GM21526 (cell line): ENCODE results near the gene KIAA0513.
A peak's percentile ranks its signal among the peaks of the same experiment; 100 is the strongest.
"Not testable (repeated sequence)": the region's sequence is repeated elsewhere in the genome, so short reads cannot be mapped to it uniquely, and the experiment has no call there.

Source experiments
- ATAC-seq: cut with Tn5 transposase; IDR thresholded peaks from one replicate; pipeline ENCODE4 v1.9.1; 2021; ENCODE audit warnings: moderate library complexity; ENCODE audit not compliant: unreplicated experiment, low FRiP score

The KIAA0513 gene

DNA sequence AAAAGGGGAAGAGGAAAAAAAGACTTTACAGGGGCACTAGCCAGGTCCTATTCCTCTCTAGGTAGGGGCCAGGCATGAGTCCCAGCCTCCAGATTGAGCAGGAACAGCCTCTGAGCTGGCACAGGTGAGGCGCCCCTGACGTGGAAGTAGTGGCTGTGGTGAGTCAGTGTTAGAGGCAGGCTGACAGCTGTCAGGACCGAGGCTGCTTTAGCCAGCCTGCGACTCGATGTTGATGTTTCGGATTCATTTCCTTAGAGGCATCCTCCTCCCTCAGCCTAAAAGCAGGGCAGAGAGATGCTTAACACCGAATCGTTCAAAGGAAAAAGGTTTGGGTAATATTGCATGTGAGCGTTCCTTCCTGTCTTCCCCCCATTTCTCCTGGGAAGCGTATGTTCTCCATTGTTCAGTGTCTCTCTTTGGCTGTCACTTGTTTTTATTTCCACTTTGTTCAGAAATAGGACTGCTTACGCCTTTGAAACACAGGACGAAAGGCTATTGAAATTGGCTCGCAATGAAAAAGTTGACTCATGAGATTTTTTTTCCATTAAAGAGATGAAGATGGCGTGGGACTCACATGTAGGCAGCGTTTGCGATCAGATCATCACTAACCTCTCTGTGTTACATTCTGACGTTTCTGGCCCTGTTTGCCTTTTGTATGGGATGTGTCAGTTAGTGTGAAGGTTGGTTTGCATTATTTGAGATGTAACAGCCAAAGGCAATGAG is 1.3 kb downstream of the KIAA0513 start:
- ATAC-seq: peak; percentile 42

DNA sequence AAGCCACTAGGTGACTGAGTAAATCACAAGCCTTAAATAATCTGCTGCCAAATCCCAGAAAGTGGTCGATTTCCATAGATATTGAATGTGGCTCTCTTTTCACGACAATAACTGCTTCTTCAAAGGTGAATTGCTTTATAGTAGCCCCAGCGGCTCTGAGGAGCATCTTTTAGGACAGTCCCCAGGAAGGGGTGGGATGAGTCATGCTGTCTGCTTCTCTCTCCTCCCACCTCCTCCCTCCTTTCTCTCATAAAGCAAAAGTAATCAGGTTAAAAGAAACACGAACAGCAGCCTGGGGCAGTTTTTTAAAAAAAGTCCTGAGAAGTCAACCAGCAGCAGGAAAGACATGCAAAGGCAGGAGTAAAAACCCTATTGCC is 1.8 kb downstream of the KIAA0513 start:
- ATAC-seq: no peak

GRCh38 chr16:85029981-85030401 is 2.4 kb downstream of the KIAA0513 start:
- no peak for ATAC-seq

DNA sequence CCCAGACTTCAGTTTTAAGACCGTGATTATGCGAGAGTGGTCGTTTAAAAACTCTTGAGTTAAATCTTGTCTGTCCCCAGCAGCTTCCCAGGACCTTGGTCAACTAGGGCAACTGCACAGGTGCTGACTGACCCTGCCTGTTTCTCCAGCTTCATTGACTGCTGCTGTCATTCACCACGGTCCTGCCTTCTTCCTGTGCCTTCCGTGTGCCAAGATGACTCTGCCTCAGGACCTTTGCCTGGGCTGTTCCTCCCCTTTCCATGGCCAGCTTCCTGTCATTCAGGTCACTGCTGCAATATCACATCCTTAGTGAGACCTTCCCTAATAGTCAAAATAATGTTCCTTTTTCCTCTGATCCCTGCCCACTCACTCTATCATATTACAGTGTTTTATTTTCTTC is 3.9 kb downstream of the KIAA0513 start:
- no peak for ATAC-seq

DNA sequence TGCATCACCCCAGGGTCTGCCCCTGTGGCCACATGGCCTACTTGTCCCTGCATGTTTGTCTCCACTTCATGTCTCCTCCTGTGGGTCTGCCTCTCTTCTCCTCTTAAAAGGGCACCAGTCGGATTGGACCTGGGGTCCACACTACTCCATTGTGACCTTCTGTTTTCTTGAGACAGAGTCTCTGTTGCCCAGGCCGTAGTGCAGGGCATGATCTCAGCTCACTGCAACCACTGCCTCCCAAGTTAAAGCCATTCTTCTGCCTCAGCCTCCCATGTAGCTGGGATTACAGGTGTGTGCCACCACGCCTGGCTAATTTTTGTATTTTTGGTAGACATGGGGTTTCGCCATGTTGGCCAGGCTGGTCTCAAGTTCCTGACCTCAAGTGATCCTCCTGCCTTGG is 4.6 kb downstream of the KIAA0513 start:
- not testable (repeated sequence) for ATAC-seq

DNA sequence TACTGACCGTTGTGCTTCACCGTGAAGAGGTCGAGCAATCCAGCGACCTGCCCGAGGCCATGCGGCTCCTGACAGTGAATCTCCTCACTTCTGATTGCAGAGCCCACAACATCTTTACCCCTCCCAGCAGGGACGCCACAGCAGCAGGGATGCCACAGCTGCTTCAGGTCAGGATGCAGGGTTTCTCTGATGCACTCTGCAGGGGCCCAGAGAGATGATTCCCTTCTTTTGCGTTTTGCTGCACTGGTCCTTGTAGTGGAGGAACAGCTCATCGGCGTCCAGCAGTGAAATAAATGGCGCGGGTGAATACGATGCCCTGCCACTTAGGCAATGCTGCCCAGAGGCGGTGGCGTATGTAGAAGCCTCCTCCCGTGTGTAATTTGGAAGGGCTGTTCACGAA is 5.6 kb downstream of the KIAA0513 start:
- no peak for ATAC-seq

DNA sequence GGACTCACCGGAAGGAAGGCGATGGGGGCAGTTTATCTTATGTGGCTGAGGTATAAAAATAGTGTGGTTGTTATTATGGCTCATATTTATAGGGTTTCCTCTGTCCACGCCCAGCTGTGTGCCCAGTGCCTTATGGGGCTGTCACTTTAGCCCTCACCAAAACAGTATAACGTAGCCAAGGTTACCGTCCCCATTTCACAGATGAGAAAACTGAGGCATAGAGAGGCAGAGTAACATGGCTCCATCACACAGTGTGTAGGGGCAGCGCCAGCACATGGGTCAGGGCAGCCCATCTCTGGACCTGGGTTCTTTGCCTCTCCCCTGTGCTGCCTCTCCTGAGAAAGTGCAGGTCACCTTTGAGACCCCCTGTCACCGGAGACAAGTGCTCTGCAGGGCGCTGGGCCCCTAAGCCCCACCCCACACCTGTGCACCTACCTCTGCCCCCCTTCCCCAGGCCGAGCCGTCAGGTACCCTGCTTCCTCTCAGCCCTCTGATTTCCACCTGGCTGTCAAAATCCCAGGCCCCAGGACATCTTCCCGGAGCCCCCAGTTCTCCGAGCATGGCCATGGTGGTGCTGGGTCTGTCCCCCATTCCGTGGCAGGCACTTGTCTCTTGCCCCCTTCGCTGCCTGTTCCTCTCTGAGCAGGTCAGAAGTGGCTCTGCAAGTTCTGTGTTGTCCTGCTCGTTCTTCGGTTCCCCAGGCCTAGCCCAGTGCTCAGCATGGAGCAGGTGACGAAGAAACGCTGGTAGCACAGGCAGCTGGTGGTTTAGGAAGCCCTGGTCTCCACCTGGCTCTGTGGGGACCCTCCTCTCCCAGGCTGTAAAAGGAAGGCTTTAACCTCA is 7.2 kb downstream of the KIAA0513 start:
- ATAC-seq: no peak

DNA sequence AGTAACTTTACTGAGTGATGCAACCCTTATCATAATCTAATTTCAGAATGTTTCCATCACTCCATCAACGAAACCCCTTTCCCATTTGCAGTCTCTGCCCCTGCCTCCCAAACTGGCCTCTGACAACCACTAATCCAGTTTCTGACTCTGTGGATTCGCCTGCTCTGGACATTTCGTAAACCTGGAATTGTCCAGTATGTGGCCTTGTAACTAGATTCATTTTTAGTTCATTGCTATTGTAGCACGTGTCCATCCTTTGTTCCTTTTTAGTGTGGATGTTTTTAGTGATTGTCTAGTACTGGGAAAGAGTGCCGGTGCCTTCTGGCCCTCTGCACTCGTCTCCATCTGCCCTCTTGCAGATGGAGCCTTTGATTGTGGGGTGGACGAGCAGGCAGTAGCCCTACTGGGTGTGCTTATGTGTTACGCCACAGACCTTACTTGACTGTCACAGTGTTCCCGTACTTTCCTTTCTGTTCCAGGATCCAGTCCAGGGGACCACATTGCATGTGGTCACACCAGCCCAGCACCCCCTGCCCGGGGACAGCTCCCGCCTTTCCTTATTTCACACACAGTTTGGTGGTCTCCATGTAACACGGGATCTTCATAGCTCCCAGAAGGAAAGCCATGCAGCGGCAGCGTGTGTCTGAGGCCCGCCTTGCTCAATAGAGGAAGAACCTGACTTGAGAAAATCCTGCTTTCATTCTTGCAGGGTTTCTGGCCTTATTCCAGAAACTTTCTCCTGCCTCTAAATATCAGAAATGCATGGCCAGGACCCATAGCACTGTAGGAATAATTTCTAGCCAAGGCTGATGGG is 8.8 kb downstream of the KIAA0513 start:
- ATAC-seq: no peak

GRCh38 chr16:85037050-85037410 is 9.4 kb downstream of the KIAA0513 start:
- no peak for ATAC-seq

DNA sequence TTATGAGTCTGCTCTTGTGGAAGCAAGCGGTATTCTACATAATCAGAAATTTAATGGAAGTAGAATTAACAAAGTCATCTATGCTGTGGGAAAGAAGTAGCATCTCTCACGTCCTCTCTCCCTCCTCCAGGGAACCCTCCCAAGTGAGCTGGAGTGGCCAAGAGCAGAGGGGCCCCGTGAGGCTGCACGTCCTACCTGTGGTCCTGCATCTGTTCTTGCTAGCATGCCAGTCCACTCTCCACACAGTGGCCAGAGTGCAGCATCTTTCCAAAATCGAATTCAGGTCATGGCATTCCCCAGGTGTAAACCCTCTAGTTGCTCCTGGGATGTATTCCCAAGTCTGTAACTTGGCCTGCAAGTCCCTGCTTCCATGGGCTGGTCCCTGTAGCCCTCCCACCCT is 10.1 kb downstream of the KIAA0513 start:
- no peak for ATAC-seq

DNA sequence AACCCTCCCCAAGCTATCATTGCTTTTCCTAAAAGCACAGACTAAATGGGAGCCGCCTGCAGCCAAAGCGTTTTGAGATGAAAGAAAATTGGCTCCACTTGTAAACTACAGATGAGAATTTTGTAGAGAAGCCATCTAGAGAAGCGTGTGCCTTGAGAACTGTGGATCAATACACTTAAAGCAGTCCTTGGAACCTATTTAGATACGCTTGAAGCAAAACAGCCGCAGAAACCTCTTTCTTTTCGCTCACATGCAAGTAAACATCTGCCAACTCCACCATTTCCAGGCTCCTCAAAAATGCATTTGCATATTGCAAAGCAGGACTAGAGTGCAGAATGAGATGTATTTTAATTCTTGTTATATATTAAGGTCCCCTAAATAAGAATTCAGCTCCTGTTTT is 13.1 kb downstream of the KIAA0513 start:
- no peak for ATAC-seq

DNA sequence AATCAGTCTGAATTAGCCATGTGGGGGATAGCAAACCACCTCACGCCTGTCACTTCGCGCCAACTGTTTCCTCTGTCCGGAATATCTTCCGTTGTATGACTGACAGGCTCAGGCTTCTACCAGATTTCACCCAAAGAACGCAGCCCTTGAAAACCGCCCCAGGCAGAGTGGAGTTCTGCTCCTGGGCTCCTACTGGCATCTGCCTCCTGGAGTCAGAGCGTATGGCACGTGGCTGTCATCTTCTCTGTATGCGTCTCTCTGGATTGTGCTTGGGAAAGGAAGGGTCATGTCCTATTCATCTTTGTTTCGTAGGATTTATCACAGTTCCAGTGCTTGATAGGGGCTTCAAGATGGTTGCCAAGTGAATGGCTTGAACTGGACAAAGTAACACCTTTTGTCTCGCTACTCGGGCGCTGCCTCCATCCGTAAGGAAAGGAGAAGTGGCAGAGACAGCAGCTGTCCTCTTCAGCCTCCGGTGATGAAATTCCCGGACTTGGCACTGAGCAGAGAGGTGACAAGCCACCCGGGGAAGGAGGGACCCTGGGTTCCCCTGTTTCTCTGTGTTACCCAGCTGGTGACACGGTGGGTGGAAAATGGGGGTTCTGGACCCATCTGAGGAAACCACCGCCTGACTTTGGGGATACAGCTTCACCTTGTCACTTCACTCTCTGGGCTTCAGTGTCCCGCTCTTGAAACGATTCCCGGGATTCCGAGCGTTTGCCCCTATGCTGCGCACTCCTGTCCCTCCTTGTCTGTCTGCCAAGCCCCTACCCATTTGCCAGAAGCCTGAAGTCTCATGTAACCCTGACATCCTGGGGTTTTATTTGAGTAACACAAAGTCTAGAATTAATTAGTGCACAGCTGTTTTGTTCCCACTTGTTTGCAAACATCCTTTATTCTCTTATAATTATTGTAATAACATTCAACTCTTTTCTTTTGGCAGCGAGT is 13.9 kb downstream of the KIAA0513 start:
- no peak for ATAC-seq

GRCh38 chr16:85042167-85042526 is 14.6 kb downstream of the KIAA0513 start:
- no peak for ATAC-seq

DNA sequence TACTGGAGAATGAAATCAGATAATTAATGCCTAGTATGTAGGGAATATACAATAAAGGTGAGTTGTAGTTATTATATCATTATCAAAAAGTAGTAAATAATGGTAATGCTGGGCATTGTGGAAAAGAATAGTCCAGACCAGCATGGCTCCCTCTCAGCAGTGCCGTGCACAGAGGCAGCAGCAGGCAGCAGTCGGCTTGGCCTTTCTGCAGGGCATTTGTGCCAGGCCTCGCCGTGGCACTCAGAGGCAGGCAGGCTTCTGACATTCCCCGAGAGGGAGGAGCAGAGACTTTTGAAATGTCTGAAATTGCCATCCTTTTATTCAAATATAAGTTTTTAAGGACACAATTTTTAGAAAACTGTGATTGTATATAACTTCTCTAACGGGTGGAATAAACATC is 15.0 kb downstream of the KIAA0513 start:
- ATAC-seq: no peak

DNA sequence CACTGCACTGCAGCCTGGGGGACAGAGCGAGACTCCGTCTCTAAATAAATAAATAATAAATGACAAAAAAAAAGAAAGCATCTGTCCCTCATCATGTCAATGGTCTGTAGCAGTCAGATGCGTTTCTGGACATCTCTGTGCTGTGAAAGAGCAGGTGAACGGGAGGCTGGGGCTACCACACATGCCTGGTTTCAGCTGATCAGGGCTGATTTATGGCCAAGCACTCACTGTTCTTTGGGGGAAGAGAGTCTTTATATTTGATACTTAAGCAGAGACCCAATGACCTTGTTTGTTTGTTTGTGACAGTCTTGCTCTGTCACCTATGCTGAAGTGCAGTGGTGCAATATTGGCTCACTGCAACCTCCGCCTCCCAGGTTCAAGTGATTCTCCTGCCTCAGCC is 17.5 kb downstream of the KIAA0513 start:
- no peak for ATAC-seq

GRCh38 chr16:85045641-85046471 is 18.3 kb downstream of the KIAA0513 start:
- ATAC-seq: no peak

DNA sequence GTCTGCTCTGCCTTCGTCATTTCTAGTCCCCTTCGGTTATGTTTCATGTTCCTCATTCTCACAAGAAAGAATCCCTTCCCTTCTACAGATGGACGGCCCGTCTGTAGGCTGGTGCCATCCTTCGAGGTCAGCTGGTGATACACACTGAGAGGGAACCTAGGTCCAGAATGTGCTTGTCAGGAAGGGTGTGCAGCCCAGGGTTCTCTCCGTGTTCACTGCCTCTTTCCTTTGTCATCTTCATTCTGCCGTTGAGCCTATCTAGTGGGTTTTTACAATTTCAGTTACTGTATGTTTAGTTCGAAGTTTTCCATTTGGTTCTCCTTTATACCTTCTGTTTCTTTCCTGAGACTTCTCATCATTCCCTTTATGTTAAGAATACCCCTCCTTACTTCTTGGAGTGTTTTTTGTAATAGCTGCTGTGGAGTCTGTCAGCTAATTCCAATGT is 18.9 kb downstream of the KIAA0513 start:
- ATAC-seq: no peak

DNA sequence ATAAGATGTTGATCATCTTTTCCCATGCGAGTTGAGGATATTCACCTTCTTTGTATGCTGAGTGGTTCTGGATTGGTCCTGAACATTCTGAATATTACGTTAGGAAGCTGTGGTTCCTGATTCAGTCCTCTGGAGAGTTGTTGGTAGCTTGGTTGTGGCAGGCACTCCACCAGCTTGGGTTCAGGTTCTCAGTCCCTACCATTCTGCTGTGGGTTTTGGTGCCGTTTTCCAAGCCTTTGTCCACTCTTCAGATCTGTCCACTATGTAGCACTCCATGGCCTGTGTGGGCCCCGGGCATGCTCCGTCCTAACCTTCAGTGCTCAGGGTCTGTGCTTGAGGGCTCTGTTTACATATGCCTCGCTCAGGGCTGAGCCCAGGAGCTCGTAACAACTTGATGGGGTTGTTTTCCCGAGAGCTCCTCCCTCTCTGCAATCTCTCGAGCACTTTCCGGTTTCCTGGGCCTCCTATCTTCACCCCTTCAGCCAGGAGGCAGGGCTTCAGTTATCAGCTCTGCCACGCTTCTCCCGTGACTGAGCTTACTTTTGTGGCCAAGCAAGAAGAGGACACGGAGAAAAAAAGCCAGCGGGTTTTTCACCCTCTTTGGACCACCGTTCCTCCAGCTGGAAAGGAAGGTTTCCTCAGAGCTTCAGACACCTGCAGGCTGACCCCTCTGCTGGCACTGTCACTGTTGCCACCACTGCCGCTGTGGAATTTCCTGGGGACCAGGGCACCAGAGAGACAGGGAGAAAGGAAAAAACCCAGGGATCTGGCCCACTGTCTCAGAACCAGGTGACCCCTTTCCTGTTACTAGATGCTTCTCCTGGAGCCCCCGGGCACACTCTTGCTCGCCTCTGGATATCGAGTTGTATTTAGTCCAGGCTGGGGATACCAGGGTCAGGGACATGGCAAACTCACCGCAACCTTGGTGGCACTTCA is 19.6 kb downstream of the KIAA0513 start:
- no peak for ATAC-seq
